ENCODE results near the gene TMEM132C. TPM values are rescaled to one million over a fixed set of nuclear protein-coding genes. Genes with fewer than 3 reads are reported as not detected.

Gene TMEM132C
- total and polyA plus RNA-seq, 2 of the 8 experiments (the other 6 are each of a cell fraction or from before 2014, with no cell fraction given) = 0.23 to 0.76 TPM

GRCh38 chr12:128586451-128587029, 319.6 kb downstream of the TMEM132C start (continued):
- TF ChIP-seq, protein P1, sequence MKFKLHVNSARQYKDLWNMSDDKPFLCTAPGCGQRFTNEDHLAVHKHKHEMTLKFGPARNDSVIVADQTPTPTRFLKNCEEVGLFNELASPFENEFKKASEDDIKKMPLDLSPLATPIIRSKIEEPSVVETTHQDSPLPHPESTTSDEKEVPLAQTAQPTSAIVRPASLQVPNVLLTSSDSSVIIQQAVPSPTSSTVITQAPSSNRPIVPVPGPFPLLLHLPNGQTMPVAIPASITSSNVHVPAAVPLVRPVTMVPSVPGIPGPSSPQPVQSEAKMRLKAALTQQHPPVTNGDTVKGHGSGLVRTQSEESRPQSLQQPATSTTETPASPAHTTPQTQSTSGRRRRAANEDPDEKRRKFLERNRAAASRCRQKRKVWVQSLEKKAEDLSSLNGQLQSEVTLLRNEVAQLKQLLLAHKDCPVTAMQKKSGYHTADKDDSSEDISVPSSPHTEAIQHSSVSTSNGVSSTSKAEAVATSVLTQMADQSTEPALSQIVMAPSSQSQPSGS (IDR thresholded peaks at IDR 0.05; ENCODE audit: low read length) = no peak
- TF ChIP-seq, protein P2, sequence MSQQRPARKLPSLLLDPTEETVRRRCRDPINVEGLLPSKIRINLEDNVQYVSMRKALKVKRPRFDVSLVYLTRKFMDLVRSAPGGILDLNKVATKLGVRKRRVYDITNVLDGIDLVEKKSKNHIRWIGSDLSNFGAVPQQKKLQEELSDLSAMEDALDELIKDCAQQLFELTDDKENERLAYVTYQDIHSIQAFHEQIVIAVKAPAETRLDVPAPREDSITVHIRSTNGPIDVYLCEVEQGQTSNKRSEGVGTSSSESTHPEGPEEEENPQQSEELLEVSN (IDR thresholded peaks at IDR 0.05) = no peak
- TF ChIP-seq POLR2A (IDR thresholded peaks at IDR 0.05; ENCODE audit: control extremely low read depth in 1 of 2, low read depth in 2 of 2, low read length in 2 of 2) = no peak
- TF ChIP-seq SP4 (IDR thresholded peaks at IDR 0.05; ENCODE audit: low read length) = no peak
- no peak for TF ChIP-seq SIN3A (conservative IDR thresholded peaks at IDR 0.05 in 1 of 2, IDR thresholded peaks at IDR 0.05 in 1 of 2; ENCODE audit: low read depth in 1 of 2, low read length in 2 of 2)
- TF ChIP-seq POLR2AphosphoS5 (IDR thresholded peaks at IDR 0.05; ENCODE audit: low read depth, low read length) = no peak
